NCI-H1092 (cell line): ENCODE measurements around the gene BTG4.

Source experiments
- DNase-seq: peaks from one replicate; lab custom pipeline; 2025; lab: John Stamatoyannopoulos, UW

Gene BTG4

DNA sequence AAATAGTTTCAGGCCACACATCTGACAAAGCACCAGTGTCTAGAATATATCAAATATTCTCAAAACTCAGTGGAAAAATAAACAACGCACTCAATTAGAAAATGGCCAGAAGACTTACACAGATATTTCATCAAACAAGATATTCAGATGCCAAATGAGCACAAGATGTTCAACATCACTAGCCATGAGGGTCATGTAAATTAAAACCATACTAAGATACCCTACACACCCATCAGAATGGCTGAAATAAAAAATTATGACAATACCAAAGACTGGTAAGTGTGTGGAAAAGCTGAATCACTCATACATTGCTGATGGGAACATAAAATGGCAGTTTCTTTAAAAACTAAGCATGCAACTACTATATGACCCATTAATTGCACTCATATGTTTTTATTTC, 21.7 kb downstream of the BTG4 start:
- no peak for DNase-seq

DNA sequence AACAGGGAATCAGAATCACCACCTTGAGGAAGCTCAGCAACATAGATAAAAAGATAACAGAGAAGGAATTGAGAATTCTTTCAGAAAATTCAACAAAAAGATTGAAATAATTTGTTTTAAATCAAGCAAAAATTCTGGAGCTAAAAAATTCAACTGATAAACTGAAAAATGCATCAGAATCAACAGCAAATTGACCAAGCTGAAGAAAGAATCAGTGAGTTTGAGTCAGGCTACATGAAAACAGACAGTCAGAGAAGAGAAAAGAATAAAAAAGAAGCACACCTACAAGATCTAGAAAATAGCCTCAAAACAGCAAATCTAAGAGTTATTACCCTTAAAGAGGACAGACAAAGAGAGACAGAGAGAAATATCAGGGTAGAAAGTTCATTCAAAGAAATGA, 28.8 kb downstream of the BTG4 start:
- DNase-seq: no peak

DNA sequence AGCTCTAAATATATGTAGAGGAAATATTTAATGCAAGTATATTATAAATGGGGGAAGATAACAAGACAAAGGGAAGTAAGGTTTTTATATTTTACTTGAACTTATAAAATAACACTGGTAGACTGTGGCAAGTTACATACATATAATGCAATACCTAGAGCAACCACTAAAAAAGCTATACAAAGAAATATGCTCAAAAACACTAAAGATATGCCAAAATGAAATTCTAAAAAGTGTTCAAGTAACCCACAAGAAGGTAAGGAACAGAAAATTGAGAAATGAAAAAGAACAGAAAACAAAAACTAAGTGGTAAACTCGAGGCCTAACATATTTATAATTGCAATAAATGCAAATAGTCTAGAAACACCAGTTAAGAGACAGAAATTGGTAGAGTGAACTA, 32.5 kb downstream of the BTG4 start:
- no peak for DNase-seq

DNA sequence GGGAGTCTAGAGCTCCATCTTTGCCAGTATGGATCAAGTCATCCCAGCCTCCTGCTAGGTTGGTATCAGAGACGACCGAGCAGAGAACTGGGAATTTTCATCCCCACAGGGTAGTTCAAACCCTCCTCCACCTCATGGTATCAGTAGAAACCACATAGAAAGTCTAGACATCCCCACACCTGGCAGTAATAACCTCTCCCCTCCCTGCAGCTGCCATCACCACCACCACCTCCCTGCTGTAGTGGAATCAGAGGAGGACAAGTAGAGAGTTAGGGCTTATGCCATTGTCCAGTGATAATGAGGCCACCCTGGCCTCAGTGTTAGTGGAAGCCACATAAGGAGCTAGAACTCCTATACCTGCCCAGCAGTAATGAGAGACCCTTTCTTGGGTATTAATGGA, 34.3 kb downstream of the BTG4 start:
- DNase-seq: no peak

DNA sequence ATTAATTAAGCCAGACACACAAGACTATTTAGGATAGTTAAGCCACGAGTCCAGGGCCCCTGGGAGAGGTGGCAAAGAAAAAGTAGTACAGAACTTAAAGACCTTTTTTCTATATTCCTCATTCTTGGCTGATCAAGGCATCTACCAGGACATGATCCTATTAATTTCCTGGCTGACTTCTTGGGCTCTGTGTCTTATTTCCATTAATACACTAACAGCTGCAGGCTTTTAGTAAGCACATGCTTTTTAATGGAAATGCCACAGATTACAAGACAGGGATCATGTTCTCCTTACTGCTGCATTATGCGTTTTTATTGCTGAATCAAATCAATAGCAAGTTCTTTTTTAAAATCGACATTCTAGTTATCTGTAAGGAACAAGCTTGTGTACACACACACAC, 35.2 kb downstream of the BTG4 start:
- no peak for DNase-seq

DNA sequence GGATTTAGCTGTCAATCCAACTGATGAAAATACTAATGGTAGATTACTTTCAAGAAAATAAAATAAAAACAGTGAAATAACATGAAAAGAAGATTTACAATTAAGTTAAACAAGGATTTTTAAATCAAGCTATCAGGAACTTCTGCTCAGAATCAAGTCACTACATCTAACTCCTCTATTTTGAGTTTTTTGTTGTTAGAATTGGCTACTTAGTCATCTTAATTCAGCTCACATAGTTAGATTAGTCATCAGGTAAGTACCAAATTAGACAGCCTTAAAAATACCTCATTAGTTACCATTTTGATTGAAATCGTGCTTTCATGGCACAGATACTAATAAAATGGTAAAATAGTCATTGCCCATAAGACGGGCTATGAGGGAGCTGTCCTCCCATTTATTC, 35.8 kb downstream of the BTG4 start:
- no peak for DNase-seq

DNA sequence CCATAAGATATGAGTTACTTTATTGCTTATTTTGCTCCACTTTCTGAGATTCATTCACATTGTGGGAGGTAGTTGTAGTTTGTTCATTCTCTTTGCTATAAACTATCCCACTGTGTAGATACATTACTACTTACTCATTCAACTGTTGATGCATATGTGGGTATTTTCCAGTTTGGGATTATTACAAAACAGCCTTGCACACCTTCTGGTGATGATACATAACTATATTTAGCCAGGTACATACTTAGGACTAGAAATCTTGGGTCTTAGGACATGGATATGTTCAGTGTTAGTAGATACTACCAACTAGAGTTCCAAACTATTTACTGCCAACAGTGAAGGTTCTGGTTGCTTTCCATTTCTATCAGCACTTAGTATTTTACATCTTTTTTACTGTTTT, 37.8 kb downstream of the BTG4 start:
- DNase-seq: no peak

DNA sequence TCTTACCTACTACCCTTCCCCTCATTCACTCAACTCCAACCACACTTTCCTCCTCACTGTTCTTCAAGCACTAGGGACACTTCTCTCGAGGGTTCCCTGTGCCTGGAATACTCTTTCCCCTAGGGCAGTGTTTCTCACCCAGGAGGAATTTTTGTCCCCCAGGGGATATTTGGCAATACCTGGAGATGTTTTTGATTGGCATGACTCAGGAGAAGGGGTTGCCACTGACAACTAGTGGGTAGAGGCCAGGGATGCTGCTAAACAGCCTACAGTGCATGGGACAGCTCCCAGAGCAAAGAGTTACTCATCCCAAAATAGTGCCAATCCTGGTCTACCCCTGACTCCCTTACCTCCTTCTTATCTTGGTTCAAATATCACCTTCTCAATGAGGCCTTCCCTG, 40.0 kb downstream of the BTG4 start:
- no peak for DNase-seq

DNA sequence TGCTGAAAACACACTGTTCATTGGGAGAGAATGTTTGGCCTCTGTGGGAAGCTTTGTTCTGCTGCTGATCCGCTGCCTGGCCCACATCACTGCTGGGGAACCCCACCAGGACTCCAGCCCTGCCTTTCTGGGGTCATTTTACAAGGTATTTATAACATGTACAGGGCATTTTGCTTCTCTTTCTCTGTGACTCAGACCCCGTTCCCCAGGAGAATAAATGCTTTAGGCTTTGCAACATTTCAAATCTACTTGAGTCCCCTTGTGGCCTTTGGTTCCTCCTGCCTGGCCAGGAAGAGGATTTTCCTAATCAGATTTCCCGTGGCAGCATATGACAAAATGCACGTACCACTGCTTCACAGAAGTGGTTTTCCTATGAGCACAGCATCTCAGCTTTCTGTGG, 43.0 kb downstream of the BTG4 start:
- no peak for DNase-seq

DNA sequence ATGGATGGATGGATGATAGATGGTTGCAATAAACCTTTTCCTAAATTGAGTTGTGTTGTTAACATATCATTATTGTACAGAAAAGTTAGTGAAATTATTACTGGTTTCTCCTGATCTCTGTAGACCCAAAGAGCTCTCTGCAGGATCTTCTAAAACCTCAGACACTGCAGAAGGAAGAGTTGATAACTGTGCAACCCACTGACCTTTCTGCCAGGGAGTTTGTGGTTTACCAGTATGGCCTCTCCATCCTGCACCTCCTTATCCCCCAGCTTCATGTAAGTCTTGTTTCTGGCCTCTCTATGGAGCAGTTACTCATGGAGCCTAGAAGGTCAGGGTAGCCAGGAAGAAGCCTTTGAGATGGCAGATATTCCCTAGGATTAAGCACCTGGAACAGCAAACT, 45.6 kb downstream of the BTG4 start:
- DNase-seq: no peak

DNA sequence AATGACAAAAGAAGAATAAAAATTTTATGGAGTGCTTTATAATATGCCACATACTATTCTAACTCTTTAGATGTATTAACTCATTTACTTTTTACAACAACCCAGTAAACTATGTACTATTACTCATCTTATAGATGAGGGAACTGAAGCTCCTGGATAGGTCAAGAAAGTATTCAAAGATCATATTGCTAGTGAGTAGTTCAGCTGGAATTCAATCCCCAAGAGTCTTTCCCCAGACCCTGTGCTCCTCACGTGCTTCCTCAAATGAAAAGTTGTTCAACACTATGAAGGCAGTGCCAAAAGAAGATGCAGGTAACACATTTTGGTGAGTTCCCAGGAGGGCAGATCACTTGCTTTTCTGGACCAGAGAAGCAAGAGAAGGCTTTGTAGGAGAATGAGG, 46.8 kb downstream of the BTG4 start:
- no peak for DNase-seq

DNA sequence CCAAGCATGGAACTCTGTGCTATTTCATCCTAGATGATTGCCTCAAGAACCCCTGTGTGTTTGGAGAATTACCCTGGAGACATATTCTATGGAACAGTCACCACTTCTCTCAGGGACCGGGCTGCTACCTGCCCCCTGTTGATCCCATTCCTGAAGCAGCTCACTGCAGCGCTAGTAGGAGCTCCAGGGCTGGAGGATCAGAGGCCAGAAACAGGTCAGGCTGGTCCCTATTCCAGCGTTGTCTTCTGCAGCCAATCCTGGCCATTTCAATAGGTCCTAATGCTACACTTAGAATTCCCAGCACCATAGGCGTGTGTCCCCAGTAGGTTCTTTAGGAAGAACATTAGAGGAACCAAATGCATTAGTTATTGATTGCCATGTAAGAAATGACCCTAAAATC, 48.9 kb downstream of the BTG4 start:
- no peak for DNase-seq

DNA sequence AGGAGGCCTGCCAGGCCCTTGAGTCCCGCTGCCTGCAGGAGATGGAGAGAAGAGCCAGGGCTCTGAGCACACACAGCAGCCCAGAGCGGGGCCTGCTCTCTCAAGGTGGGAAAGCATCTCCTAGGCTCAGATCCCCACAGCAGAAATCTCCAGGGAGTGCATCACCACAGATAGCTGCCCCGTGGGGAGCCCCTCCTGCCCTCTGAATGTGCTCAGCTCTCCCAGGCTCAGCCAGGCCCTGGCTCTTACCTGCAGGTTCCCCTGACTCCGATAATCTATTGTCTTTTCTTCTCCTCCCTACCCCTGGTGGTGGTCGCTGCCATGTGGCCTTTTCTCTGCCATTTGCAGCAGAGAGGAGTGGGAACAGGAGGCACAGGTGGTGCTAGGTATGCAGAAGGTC, 49.9 kb downstream of the BTG4 start:
- no peak for DNase-seq

DNA sequence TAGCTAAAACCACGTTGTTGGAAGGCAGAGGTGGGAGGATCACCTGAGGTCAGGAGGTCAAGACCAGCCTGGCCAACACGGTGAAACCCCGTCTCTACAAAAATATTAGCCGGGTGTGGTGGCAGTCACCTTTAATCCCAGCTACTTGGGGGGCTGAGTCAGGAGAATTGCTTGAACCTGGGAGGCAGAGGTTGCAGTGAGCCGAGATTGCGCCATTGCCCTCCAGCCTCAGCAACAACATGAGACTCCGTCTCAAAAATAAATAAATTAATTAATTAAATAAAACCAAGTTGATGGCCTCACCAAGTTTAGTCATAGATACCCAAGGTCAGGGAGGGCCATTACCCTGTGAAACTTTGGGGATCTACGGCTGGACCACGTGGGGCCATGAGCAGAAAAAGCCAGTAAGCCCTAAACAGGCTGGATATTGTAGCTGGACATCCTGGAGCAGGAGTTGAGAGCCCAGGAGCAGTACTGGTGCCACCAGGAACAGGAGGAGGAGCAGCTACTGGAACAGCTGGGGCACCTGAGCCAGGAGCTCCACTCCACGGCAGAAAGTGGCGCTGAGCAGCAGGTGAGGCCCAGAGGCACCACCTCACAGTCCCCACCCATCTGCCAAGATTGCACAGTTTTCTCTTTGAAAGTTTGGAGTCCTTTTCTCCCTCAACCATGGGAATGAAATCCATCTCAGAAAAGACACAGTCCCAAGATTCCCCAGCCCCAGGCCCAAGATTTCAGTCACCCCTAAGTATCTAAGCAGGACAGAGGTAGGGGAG, 50.5 kb downstream of the BTG4 start:
- DNase-seq: no peak

DNA sequence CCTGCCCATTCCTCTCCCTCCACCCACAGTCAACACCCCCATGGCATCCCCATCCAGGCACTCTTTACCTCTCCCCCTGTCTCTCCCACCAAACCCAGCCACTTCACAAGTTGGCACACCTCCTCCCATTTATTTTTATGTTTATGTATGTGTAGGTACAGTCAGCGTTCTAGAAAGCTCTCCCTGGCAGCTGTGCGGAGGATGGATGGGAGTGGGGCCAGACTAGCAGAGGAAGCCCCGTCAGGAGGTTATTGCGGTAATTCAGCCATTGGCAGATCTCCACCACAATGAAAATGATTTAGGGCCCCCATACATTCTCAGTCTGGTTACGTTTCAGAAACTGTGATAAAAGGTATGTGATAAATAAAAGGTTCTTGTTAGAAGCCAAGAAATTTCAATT, 51.3 kb downstream of the BTG4 start:
- DNase-seq: peak; percentile 81

DNA sequence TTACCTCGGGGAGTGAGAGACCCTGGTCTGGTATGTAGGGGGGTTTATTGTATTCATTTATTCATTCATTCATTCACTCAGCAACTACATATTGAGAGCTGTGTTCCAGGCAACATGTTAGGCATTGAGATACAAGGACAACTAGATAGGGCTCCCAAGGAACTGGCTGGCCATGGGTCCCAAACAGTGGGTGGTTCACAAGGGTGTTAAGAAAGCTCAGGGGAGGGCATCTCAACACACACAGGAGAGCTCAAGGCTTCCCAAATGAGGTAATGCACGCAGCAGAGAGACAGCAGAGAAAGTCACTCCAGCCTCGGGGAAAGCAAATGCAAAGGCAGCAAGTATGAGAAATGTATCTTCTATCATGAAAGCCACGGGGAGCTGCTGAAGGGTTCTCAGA, 51.8 kb downstream of the BTG4 start:
- no peak for DNase-seq

DNA sequence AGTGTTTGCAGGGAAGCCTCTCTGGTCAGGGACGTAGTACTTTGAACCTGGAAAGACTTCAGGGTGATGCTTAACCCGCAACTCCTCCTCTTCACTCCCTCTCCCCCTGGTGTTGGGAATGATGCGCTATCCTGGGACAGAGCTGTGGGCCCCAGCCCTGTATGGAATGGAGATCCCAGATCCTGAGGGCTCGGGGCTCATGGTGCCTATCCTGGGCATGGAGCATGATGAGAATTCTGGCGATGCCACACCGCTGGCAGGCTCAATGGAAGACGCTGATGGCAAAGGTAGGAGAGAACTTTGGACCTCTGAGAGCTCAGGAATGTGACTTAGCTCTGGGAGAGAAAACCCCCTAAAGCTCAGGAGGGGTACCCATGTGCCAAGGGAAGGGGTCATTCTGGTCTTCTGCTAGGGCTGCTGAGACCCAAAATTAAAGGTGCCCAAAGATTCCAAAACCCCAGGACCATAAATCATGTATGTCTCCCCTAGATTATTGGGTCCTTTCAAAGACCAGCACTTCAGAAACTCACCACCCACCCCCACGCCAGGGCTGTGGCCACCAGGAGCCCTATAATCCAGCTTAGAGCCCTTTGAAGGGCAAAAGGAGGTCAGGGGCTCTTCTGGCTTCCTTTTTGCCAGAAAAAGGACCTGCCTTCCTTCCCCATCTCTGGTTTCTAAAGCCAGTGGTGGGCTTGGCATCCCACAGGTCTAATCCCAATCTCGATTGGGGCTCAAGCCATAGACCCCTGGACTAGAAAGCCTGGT, 52.5 kb downstream of the BTG4 start:
- no peak for DNase-seq

DNA sequence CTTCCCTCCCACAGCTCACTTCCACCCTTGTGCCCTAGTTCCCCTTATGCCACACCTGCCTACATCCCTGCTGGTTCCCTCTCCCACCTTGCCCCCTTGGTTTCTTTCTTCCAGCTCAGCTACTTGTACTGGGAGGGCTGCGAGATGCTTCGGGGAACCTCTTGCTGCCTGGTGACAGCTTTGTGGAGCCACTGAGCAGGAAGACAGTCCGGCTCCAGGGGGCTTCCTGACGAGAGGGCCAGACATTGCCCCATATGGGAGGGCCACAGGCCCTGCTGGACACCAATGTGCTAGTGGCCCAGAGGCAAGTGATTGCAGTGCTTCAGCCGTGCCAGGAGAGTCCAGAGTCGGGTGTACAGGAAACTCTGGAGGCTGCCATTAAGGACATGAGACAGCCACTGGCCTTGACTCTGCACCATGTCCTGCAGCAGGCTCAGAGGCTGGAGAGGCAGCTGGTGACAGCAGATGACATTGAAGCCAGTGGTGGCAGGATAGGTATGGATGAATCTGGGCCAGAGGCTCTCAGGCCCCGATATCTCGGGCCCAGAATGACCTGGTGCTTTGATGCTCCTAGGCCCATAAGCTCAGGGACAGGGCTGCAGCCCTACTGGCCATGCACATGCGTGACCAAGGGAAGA, 54.3 kb downstream of the BTG4 start:
- DNase-seq: no peak

DNA sequence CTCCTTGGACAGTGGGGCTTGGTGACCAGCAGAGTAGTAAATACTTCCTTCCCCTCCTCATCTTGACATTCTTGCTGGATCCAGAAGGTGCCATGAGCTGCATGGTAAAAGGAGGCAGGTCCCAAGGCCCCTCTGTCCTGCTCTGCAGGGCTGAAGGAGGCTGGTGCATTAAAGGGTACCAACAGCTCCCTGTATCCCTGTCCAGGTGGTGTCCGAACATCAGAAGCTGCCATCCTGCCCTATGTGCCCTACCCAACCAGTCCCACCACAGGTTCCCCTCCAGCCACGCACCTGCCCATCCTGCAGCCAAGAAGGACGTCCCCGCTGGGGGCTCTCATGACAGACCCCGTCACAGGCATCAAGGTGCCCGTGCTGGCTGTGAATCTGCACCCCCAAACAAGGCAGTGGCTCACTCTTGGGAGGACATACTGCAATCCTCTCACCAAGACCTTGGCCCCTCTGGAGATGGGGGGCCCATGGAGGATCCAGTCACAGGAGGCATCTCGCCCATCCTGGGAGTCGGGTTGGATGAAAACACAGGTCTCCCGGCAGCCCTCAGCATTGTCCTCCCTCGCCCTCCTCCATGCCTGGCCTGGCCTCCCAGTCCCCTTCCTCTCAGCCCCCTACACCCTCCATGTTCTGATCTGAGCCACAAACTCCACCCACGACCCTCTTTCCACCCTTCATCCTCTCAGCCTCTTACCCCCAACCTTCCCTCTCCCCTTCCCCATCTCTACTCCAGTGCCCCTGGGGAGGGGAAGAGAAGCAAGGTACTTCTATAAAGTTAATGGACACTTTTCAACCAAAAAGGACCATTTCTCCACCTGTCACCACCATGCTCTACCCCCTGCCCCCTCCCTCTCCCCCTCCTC, 55.1 kb downstream of the BTG4 start:
- DNase-seq: no peak

DNA sequence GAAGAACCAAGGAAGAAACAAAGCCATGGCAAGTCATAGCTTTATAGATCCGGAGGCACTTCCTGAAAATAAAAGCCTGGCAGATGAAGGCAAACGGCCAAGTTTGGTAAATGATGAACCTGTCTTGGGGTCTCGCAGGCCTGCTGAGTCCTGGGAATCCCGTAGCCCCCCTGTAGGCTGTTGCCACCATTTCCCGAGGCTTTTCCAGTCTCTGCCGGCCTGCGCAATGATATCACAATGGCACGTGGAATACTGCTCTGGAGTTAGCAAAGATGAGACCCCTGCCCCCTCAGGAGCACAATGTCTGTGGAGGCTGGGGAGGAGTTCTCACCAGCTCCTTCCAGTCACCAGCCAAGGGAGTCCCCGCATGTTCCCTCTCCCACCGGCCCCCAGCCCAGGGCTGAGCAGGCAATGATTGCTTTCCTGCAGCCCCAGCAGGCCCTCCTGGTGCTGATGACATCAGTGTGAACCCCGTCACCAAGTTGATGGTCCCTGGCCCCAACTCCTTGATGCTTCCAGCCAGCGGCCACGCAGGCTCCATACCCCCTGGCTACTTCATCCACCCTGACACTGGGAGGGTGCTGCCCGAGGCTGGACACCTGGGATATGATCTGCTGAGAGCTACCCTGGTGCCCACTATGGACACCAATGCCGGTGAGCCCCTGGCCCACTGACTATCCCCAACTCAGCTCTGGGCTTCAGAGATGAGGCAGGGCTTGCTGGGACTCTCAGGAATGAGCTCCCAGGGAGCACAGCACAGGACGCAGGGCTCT, 55.9 kb downstream of the BTG4 start:
- DNase-seq: no peak

DNA sequence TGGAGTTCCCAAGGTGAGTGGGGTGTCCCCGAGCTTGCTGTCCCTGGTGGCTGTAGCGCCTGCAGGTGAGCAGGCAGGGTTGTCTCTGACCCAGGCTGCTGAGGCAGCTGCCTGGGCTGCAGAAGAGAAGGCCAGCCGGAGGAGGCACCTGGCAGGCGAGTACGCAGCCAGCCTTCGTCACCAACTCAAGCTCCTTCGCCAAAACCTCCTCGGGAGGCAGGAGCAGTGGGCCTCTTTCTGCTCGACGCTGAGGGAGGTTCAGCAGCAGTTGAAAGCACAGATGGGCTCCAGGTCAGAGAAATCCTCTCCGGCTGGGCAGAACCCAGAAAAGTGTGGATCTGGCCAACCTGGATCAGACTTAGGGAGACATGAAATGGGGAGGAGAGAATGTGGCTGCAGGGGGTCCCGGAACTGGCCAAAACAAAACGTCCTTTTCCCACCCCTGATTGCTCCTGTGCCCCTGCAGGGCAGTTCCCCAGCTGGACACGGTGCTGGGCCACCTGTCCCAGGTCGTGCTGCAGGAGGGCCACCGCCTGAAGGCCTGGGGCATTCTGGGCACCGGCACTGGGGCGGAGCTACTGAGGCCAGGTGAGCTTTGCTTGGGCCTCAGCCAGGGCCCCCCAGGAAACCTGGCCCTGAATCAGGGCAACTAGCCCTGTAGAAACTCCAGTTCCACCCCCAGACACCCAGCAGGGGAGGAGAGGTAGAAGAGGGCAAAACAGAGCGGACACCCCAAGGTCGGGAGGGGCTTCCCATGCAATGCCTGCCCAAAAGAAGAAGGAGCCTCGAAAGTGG, 56.7 kb downstream of the BTG4 start:
- no peak for DNase-seq
